GM19395 (cell line): ENCODE measurements around the gene TECTA.

Experiments used
- ATAC-seq: cut with Tn5 transposase; IDR thresholded peaks from one replicate; pipeline ENCODE4 v1.9.1; 2021; ENCODE audit warnings: mild to moderate bottlenecking, moderate library complexity; ENCODE audit not compliant: unreplicated experiment

TECTA gene

DNA sequence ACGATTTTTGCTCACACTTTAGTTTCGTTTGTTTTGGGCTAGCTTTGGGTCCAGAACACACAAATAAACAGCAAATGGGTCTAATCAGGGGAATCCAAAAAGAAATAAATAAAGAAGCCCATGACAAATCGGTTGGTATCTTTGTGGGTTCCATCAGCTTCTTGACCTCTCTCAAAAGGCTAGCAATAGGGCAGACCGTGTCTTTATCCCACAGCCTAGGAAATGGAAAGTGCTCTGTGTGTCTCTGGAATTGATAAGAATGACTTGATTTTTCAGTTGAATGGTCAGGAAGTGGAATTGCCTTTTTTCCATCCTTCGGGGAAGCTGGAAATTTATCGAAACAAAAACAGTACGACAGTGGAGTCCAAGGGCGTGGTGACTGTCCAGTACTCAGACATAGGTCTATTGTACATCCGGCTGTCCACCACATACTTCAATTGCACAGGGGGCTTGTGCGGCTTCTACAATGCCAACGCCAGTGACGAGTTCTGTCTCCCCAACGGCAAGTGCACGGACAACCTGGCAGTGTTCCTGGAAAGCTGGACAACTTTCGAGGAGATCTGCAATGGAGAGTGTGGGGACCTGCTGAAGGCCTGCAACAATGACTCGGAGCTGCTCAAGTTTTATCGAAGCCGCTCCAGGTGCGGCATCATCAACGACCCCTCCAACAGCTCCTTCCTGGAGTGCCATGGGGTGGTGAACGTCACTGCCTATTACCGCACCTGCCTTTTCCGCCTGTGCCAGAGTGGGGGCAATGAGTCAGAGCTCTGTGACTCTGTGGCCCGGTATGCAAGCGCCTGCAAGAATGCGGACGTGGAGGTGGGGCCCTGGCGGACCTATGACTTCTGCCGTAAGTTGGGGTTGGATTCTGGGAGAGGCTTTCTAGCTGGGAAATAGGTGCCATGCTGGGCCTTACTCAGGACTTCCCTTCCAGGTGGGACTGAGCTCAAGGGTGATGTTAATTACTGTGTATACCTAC is 28.6 kb downstream of the TECTA start:
- ATAC-seq = no peak

GRCh38 chr11:121131656-121132055 is 30.6 kb downstream of the TECTA start:
- ATAC-seq = no peak

DNA sequence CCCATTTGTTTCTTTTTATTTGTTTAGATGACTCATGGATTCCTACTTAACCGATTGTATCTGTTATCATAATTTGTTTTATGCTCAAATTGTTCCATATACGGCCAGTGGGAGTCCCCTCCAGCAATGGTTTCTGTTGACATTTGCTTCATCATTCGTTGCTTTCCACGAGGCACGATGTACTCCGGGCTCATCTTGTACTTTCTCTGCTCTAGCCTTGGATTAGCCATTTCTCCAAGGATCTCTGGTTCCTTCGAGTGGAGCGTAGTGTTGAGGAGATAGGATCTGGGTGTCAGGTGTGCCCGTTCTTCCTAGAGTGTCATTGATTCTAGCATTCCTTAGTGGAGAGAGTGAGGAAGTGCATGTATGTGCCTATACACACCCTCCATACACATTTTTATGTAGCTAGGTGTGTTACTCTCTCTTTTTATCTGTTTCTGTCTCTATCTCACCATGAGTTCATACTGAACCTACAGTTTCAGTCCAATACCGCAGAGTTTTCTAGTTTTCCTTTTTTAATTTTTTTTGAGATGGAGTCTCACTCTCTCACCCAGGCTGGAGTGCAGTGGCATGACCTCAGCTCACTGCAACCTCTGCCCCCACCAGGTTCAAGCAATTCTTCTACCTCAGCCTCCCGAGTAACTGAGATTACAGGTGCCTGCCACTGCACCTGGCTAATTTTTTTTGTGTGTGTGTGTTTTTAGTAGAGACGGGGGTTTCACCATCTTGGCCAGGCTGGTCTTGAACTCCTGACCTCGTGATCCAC is 31.4 kb downstream of the TECTA start:
- ATAC-seq = no peak

DNA sequence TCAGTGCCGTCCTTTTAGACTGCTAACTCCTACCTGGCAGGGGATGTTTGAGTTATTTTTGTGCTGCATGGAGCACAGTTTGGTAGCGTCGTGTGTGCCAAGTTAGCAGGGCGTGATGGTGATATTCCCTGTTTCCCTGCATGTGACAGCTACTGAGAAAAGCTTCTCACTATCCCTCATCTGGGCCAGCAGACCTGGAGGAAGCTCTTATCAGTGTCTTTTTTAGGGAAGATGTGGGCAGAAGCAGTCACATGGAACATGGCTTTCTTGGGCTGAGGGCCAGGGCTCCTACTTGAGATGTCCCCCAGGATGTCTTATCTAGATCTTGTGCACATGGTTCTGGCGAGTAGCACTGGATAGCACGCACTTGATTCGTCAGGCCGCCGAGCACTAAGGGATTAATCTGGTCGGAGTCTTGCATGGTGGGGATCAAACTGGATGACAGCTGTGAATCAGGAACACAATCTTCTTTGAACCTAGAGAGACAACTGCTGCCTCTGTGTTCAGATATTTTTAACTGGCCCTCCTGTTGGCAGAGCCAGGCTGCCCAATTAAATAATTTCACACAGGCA is 33.8 kb downstream of the TECTA start:
- no peak for ATAC-seq

- no peak for ATAC-seq
Observed at GRCh38 chr11:121137005-121137404, 36.0 kb downstream of the TECTA start.

DNA sequence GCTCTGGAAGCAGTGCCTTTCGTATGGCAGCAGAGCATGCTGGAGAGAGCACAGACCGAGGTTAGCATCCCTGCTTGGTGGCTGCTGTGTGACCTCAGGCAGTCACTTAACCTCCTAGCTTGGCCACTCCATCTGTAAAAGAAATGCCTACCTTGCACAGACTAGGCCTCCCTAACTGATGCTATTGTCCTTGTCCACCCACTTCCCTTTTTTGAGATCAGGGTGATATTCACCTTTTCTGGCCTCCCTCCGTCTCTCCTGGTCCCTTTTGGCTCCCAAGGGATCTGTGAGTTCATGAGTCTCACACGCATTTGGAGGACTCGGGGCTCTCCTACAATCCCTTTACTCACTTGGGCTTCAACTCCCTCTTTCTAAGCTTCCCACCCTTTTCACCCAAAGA is 37.2 kb downstream of the TECTA start:
- no peak for ATAC-seq

- ATAC-seq = no peak
Observed at GRCh38 chr11:121140369-121140768, 39.3 kb downstream of the TECTA start.

DNA sequence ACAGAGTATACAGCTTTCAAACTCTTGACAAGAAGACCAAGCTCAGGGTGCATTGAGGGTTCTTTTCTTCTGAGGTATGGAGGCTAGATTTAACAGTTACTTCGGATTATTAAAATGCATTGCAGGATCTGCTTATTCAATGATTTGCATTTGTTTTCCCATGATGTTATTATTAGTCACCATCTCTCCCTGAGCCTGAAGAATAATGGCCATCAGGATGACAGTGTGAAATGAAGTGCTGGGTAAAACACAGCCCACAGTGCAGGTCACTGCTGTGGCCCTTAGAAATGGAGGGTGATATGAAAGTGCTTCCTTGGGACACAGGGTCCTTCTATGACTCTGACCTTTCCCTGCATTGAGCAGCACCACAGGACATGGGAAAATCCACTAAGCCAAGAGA is 40.0 kb downstream of the TECTA start:
- no peak for ATAC-seq

GRCh38 chr11:121143921-121144320 is 42.9 kb downstream of the TECTA start:
- no peak for ATAC-seq

GRCh38 chr11:121144723-121145122 is 43.7 kb downstream of the TECTA start:
- no peak for ATAC-seq

DNA sequence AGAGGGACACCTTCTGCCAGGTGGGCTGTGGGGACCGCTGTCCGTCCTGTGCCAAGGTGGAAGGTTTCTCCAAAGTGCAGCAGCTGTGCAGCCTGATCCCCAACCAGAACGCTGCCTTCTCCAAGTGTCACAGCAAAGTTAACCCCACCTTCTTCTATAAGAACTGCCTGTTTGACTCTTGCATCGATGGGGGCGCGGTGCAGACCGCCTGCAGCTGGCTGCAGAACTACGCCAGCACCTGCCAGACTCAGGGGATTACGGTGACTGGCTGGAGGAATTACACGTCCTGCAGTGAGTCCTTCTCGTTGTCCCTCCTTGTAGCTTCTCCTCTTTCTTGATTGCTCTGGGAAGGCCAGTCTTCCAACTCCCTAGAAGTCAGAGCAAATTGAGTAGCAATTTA is 44.8 kb downstream of the TECTA start:
- no peak for ATAC-seq

GRCh38 chr11:121149116-121149515 is 48.1 kb downstream of the TECTA start:
- no peak for ATAC-seq

DNA sequence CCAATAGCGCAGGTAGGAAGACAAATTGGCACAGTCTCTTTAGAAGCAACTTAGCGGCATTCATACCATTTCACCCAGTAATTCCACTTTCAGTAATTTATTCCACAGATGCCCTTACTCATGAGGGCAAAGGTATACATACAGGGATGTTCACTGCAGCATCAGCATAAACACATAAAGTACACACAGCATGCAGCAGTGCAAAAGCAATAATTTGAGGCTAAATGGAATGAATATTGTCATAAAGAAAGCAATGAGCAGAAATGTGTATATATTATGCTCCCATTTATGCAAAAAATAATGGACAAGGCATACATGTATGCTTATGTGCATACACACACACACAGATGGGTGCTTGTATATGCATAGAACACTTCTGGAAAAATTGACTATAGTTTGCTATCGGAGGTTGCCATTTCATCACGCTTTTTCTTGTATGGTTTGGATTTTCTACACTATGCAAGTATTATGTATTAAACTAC is 50.2 kb downstream of the TECTA start:
- no peak for ATAC-seq

DNA sequence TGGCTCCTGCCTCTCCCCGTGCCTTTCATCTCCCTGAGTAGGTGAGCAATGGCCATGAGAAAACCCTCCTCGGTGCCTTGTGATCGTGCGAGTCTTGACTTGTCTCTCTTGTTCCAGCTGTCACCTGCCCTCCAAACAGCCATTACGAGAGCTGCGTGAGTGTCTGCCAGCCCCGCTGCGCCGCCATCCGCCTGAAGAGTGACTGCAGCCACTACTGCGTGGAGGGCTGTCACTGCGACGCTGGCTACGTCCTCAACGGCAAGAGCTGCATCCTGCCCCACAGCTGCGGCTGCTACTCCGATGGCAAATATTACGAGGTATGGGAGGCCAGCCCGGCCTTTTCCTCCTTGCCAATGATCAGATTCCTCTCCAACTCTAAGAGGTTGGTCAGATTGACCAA is 51.7 kb downstream of the TECTA start:
- ATAC-seq = no peak

DNA sequence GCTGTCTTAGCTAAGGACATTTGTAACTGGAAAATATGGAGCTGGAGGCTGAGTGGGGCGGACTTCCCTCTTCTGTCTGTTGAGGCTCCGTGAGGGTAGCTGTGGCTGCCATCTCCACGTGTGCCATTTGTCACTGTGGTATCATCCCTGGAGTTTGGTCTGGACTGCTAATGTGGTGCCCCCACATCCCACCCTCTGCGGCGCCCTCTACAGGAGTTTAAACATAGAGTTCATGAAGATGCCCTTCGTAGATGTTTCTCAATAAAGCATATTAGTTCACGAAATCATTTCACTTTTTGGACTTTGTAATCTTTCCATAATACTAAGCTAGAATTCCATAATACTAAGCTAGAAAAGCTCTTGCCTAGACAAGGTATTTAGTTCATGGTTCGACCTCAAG is 52.4 kb downstream of the TECTA start:
- no peak for ATAC-seq

GRCh38 chr11:121154486-121155314 is 53.7 kb downstream of the TECTA start:
- ATAC-seq = no peak

DNA sequence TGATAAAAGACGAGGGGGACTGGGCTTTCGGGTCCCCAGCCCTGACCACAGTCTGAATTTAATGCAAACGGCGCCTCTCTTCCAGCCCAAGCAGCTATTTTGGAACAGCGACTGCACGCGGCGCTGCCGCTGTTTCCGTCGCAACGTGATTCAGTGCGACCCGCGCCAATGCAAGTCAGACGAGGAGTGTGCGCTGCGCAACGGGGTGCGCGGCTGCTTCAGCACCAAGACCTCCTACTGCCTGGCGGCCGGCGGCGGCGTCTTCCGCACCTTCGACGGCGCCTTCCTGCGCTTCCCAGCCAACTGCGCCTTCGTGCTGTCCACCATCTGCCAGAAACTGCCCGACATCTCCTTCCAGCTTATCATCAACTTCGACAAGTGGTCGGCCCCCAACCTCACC is 56.7 kb downstream of the TECTA start:
- ATAC-seq = no peak

- no peak for ATAC-seq
Observed at GRCh38 chr11:121159741-121160140, 58.7 kb downstream of the TECTA start.

DNA sequence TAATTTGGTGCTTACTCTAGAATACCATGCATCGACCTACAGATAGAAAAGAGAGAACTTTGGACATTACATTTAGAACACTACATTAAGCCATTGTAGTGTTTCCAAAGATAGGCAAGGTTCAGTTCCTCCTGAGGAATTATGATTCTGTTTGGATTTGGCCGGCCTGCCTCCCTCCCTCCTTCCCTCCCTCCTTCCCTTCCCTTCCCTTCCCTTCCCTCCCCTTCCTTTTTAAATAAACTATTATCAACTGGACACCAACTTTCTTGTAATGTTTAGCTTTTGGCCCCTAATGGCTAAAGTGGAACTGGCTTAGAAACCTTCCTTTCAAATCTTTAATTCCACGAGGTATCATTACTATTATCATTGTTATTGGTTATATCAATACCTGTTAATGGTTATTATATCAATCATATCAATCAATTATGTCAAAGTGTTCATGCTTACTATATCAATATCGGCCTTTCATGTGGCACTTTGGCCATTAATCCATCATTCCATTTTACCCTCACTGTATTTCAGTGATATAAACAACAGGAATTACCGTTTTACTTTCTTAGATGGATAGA is 60.4 kb downstream of the TECTA start:
- ATAC-seq = no peak

GRCh38 chr11:121163658-121164308 is 62.7 kb downstream of the TECTA start:
- no peak for ATAC-seq
